Suprapubic skin (tissue), 4 donors: ENCODE results near the gene COL25A1. TPM values are rescaled to one million over a fixed set of nuclear protein-coding genes. Genes with fewer than 3 reads are reported as not detected.

Experiments
- DNase-seq, 2 donors: peaks; one replicate each; pipeline ENCODE4 v3.0.0-alpha.2; 2019; ENCODE audit warnings: low spot score in 2 of 2
- H3K27ac ChIP-seq: fragments of 200-600 bp; sonication (generic); one replicate; pipeline ENCODE4 v1.5.1; 2019
- H3K27me3 ChIP-seq: fragments of 200-600 bp; sonication (generic); one replicate; pipeline ENCODE4 v1.5.1; 2019
- H3K36me3 ChIP-seq: fragments of 200-600 bp; sonication (generic); one replicate; pipeline ENCODE4 v1.5.1; 2019
- H3K4me1 ChIP-seq: fragments of 200-600 bp; sonication (generic); one replicate; pipeline ENCODE4 v1.5.1; 2019
- H3K4me3 ChIP-seq: fragments of 200-600 bp; sonication (generic); one replicate; pipeline ENCODE4 v1.5.1; 2019; ENCODE audit warnings: mild to moderate bottlenecking
- H3K9me3 ChIP-seq: fragments of 200-600 bp; sonication (generic); one replicate; pipeline ENCODE4 v1.5.1; 2019
- CTCF ChIP-seq, 2 donors: fragments of 200-600 bp in 1 of 2; fragments of 450-650 bp in 1 of 2; sonication (generic) in 1 of 2; IDR thresholded peaks; one replicate each; pipeline ENCODE4 v1.5.1; 2016 to 2019; ENCODE audit warnings: antibody characterized with exemption in 2 of 2, mild to moderate bottlenecking in 1 of 2, moderate library complexity in 1 of 2
- EP300 ChIP-seq: sonication (generic); formaldehyde crosslinking; IDR thresholded peaks from one replicate; pipeline ENCODE4 v1.6.1; 2017; ENCODE audit warnings: antibody characterized with exemption
- POLR2A ChIP-seq, 2 donors: fragments of 450-650 bp; IDR thresholded peaks; one replicate each; pipeline ENCODE4 v1.6.1; 2017; ENCODE audit warnings: antibody characterized with exemption in 2 of 2, mild to moderate bottlenecking in 2 of 2, moderate library complexity in 2 of 2
- POLR2AphosphoS5 ChIP-seq, 3 donors: sonication (generic); formaldehyde crosslinking; IDR thresholded peaks; one replicate each; pipeline ENCODE4 v1.6.1; 2017; ENCODE audit warnings: antibody characterized with exemption in 3 of 3
- WGBS: methylation state at CpG from one replicate; pipeline ENCODE4 v1.1.5; 2018; 5-methylcytosine and 5-hydroxymethylcytosine counted together
- total RNA-seq, 4 donors: library from RNA; depleted of rRNA; stranded (reverse); fragments of >200 nt; gene quantifications; one replicate each; pipeline ENCODE4 v1.1.0, GENCODE V29; 2016

COL25A1 gene
- total RNA-seq, 4 donors from 2014 or later = 0.30 to 1.4 (median 1.0) TPM

- H3K27me3 ChIP-seq = no peaks in the 10 kb centered on the region
- 86% methylated on average over 2 of the region's 3 CpGs for WGBS
- H3K9me3 ChIP-seq = no peaks in the 10 kb centered on the region
- no peaks in the 10 kb centered on the region for H3K4me1 ChIP-seq
- H3K27ac ChIP-seq = no peak overlapping the region
- H3K4me3 ChIP-seq = no peak overlapping the region
- no peak for TF ChIP-seq POLR2A (IDR thresholded peaks at IDR 0.05)
- TF ChIP-seq CTCF (IDR thresholded peaks at IDR 0.05) = no peak
- TF ChIP-seq EP300 = no peak
- TF ChIP-seq POLR2AphosphoS5 (IDR thresholded peaks at IDR 0.05) = no peak
- no peak for DNase-seq
- no peaks in the 10 kb centered on the region for H3K36me3 ChIP-seq
Observed at GRCh38 chr4:109251396-109251795, 51.1 kb downstream of the COL25A1 start.

GRCh38 chr4:109248322-109248900, 54.0 kb downstream of the COL25A1 start:
- 69% methylated on average over 4 of the region's 4 CpGs for WGBS
- H3K27ac ChIP-seq = no peak overlapping the region
- no peaks in the 10 kb centered on the region for H3K36me3 ChIP-seq
- TF ChIP-seq POLR2A (IDR thresholded peaks at IDR 0.05) (no peak), EP300 (no peak), CTCF (IDR thresholded peaks at IDR 0.05) (no peak), POLR2AphosphoS5 (IDR thresholded peaks at IDR 0.05) (no peak)
- H3K9me3 ChIP-seq = no peaks in the 10 kb centered on the region
- no peaks in the 10 kb centered on the region for H3K27me3 ChIP-seq
- no peak for DNase-seq
- no peak overlapping the region for H3K4me3 ChIP-seq
- H3K4me1 ChIP-seq = no peaks in the 10 kb centered on the region

GRCh38 chr4:109243871-109244270, 58.6 kb downstream of the COL25A1 start:
- TF ChIP-seq EP300 = no peak
- TF ChIP-seq CTCF (IDR thresholded peaks at IDR 0.05) = no peak
- TF ChIP-seq POLR2A (IDR thresholded peaks at IDR 0.05) = no peak
- TF ChIP-seq POLR2AphosphoS5 (IDR thresholded peaks at IDR 0.05) = no peak
- Histone ChIP-seq H3K4me1 (no peaks in the 10 kb centered on the region), H3K9me3 (no peaks in the 10 kb centered on the region), H3K4me3 (no peak overlapping the region), H3K27me3 (no peaks in the 10 kb centered on the region), H3K27ac (no peak overlapping the region), H3K36me3 (no peaks in the 10 kb centered on the region)
- WGBS = 90% methylated on average over 3 of the region's 3 CpGs
- no peak for DNase-seq

- TF ChIP-seq EP300 (no peak), POLR2AphosphoS5 (IDR thresholded peaks at IDR 0.05) (no peak), POLR2A (IDR thresholded peaks at IDR 0.05) (no peak), CTCF (IDR thresholded peaks at IDR 0.05) (no peak)
- DNase-seq = no peak
- H3K36me3 ChIP-seq = no peaks in the 10 kb centered on the region
- no peak overlapping the region for H3K27ac ChIP-seq
- H3K9me3 ChIP-seq = no peaks in the 10 kb centered on the region
- H3K4me1 ChIP-seq = no peaks in the 10 kb centered on the region
- no peak overlapping the region for H3K4me3 ChIP-seq
- H3K27me3 ChIP-seq = no peaks in the 10 kb centered on the region
- 64% methylated on average over 2 of the region's 2 CpGs for WGBS
Observed at GRCh38 chr4:109238746-109239145, 63.7 kb downstream of the COL25A1 start.

GRCh38 chr4:109235683-109236082, 66.8 kb downstream of the COL25A1 start:
- WGBS = 98% methylated on average over 1 of the region's 1 CpG
- TF ChIP-seq POLR2A (IDR thresholded peaks at IDR 0.05) = no peak
- TF ChIP-seq POLR2AphosphoS5 (IDR thresholded peaks at IDR 0.05) = no peak
- TF ChIP-seq CTCF (IDR thresholded peaks at IDR 0.05) = no peak
- Histone ChIP-seq H3K36me3 (no peaks in the 10 kb centered on the region), H3K4me1 (no peaks in the 10 kb centered on the region), H3K4me3 (no peak overlapping the region), H3K27ac (no peak overlapping the region), H3K27me3 (no peaks in the 10 kb centered on the region), H3K9me3 (no peaks in the 10 kb centered on the region)
- DNase-seq = no peak
